ENCODE data around the gene PAPOLG.

Gene PAPOLG

GRCh38 chr2:60839126-60839813 lies 83.2 kb downstream of the PAPOLG start:
- DNase-seq = no peak
- intact Hi-C loops (cut with DNase I; ENCODE audit: low total_unique reads) = no loop called here
- H3K4me3 ChIP-seq = no peak overlapping the region
- no peak overlapping the region for H3K27ac ChIP-seq
- H3K9me3 ChIP-seq = no peaks in the 10 kb centered on the region
- H3K4me1 ChIP-seq = no peaks in the 10 kb centered on the region
- no peaks in the 10 kb centered on the region for H3K36me3 ChIP-seq
- no peak for TF ChIP-seq CTCF (IDR thresholded peaks at IDR 0.05)
- peaks cover 0 to 4% of the 10 kb centered on the region in 2 donors for H3K27me3 ChIP-seq

GRCh38 chr2:60840880-60841279 lies 84.8 kb downstream of the PAPOLG start:
- Histone ChIP-seq H3K9me3 (no peaks in the 10 kb centered on the region), H3K27ac (no peak overlapping the region), H3K36me3 (no peaks in the 10 kb centered on the region), H3K4me3 (no peak overlapping the region), H3K4me1 (no peaks in the 10 kb centered on the region), H3K27me3 (peaks cover 0 to under 1% of the 10 kb centered on the region in 2 donors)
- DNase-seq = no peak
- intact Hi-C loops (cut with DNase I; ENCODE audit: low total_unique reads) = no loop called here
- TF ChIP-seq CTCF (IDR thresholded peaks at IDR 0.05) = no peak

GRCh38 chr2:60843006-60843405 lies 86.9 kb downstream of the PAPOLG start:
- Histone ChIP-seq H3K4me3 (no peak overlapping the region), H3K9me3 (no peaks in the 10 kb centered on the region), H3K4me1 (no peaks in the 10 kb centered on the region), H3K27me3 (no peaks in the 10 kb centered on the region), H3K27ac (no peak overlapping the region), H3K36me3 (no peaks in the 10 kb centered on the region)
- intact Hi-C loops (cut with DNase I; ENCODE audit: low total_unique reads) = no loop called here
- TF ChIP-seq CTCF (IDR thresholded peaks at IDR 0.05) = no peak
- no peak for DNase-seq

- no peak for TF ChIP-seq CTCF (IDR thresholded peaks at IDR 0.05)
- H3K36me3 ChIP-seq = no peaks in the 10 kb centered on the region
- intact Hi-C loops (cut with DNase I; ENCODE audit: low total_unique reads) = no loop called here
- no peak for DNase-seq
- no peaks in the 10 kb centered on the region for H3K27me3 ChIP-seq
- H3K27ac ChIP-seq = no peak overlapping the region
- no peak overlapping the region for H3K4me3 ChIP-seq
- no peaks in the 10 kb centered on the region for H3K9me3 ChIP-seq
- H3K4me1 ChIP-seq = no peaks in the 10 kb centered on the region
These were observed 88.0 kb downstream of the PAPOLG start for GRCh38 chr2:60844105-60844504.

GRCh38 chr2:60847854-60848253 lies 91.8 kb downstream of the PAPOLG start:
- no peak overlapping the region for H3K4me3 ChIP-seq
- intact Hi-C loops (cut with DNase I; ENCODE audit: low total_unique reads) = no loop called here
- H3K4me1 ChIP-seq = no peaks in the 10 kb centered on the region
- H3K9me3 ChIP-seq = no peaks in the 10 kb centered on the region
- H3K27ac ChIP-seq = no peak overlapping the region
- no peaks in the 10 kb centered on the region for H3K27me3 ChIP-seq
- TF ChIP-seq CTCF (IDR thresholded peaks at IDR 0.05) = no peak
- no peaks in the 10 kb centered on the region for H3K36me3 ChIP-seq
- no peak for DNase-seq
